Mesenteric fat pad (tissue), 1 donor: ENCODE data around the gene TCP1. TPM values are rescaled to one million over a fixed set of nuclear protein-coding genes. Genes with fewer than 3 reads are reported as not detected.
"Not testable (repeated sequence)": the region's sequence is repeated elsewhere in the genome, so short reads cannot be mapped to it uniquely, and the experiment has no call there.

Experiments
- DNase-seq: peaks from one replicate; pipeline ENCODE4 v3.0.0-alpha.2; 2020; ENCODE audit warnings: low spot score
- total RNA-seq: library from RNA; stranded (reverse); fragmentation: NEBNext Ultra II Directional; extraction: Animal tissue kit (Norgen Biotek cat#: 25700); gene quantifications from one replicate; pipeline ENCODE4 v1.2.1, GENCODE V29; 2021
- donor health status: DM: yes; HTN: yes; CAD: no.

The TCP1 gene
- total RNA-seq, 1 donor from 2014 or later, result 170 TPM

- DNase-seq, result no peak
Observed at GRCh38 chr6:159778131-159778530, 11.3 kb downstream of the TCP1 start.

GRCh38 chr6:159777240-159777904 is 12.0 kb downstream of the TCP1 start:
- DNase-seq, result no peak

- no peak for DNase-seq
Observed at GRCh38 chr6:159772196-159772595, 17.2 kb downstream of the TCP1 start.

GRCh38 chr6:159769470-159769869 is 19.9 kb downstream of the TCP1 start:
- no peak for DNase-seq

- DNase-seq, result no peak
Observed at GRCh38 chr6:159766906-159767305, 22.5 kb downstream of the TCP1 start.

- DNase-seq, result no peak
Observed at GRCh38 chr6:159762681-159763293, 26.6 kb downstream of the TCP1 start.

- peak; percentile 98 for DNase-seq
Observed at GRCh38 chr6:159761873-159762680, 27.3 kb downstream of the TCP1 start, which contains the start of gene ACAT2. ACAT2 (plus strand) TSS chr6:159762045; CDS start chr6:159762088, 43 bp downstream.

- DNase-seq, result no peak
Observed at GRCh38 chr6:159761129-159761872, 28.1 kb downstream of the TCP1 start.

GRCh38 chr6:159760602-159761057 is 28.8 kb downstream of the TCP1 start:
- DNase-seq, result no peak

GRCh38 chr6:159759645-159760044 is 29.8 kb downstream of the TCP1 start:
- no peak for DNase-seq

- no peak for DNase-seq
Observed at GRCh38 chr6:159758031-159759001, 31.1 kb downstream of the TCP1 start.

- no peak for DNase-seq
Observed at GRCh38 chr6:159756508-159756907, 32.9 kb downstream of the TCP1 start.

- no peak for DNase-seq
Observed at GRCh38 chr6:159754959-159755914, 34.2 kb downstream of the TCP1 start.

- no peak for DNase-seq
Observed at GRCh38 chr6:159754401-159754800, 35.0 kb downstream of the TCP1 start.

GRCh38 chr6:159753081-159753872 is 36.1 kb downstream of the TCP1 start:
- no peak for DNase-seq

- no peak for DNase-seq
Observed at GRCh38 chr6:159751448-159751847, 38.0 kb downstream of the TCP1 start.

- not testable (repeated sequence) for DNase-seq
Observed at GRCh38 chr6:159748127-159748526, 41.3 kb downstream of the TCP1 start.

- no peak for DNase-seq
Observed at GRCh38 chr6:159746759-159747158, 42.6 kb downstream of the TCP1 start.
